ENCODE measurements around the gene MVB12B.

MVB12B gene

GRCh38 chr9:126496781-126497659, 170.4 kb downstream of the MVB12B start:
- DNase-seq: no peak

- no peak for DNase-seq
Observed at GRCh38 chr9:126497660-126498275, 171.1 kb downstream of the MVB12B start.

- no peak for DNase-seq
Observed at GRCh38 chr9:126498331-126498730, 171.7 kb downstream of the MVB12B start.

- DNase-seq: no peak
Observed at GRCh38 chr9:126499005-126499910, 172.6 kb downstream of the MVB12B start.

GRCh38 chr9:126499911-126500599, 173.4 kb downstream of the MVB12B start:
- no peak for DNase-seq

GRCh38 chr9:126500600-126501382, 174.2 kb downstream of the MVB12B start:
- DNase-seq: peak; percentile 33

- DNase-seq: no peak
Observed at GRCh38 chr9:126501383-126502331, 175.0 kb downstream of the MVB12B start.

- DNase-seq: no peak
Observed at GRCh38 chr9:126502417-126503332, 176.0 kb downstream of the MVB12B start.

GRCh38 chr9:126503333-126504085, 176.9 kb downstream of the MVB12B start:
- DNase-seq: no peak

GRCh38 chr9:126504086-126504976, 177.7 kb downstream of the MVB12B start:
- no peak for DNase-seq

- no peak for DNase-seq
Observed at GRCh38 chr9:126504977-126505455, 178.4 kb downstream of the MVB12B start.

GRCh38 chr9:126505697-126506346, 179.2 kb downstream of the MVB12B start:
- no peak for DNase-seq

GRCh38 chr9:126506361-126507317, 180.0 kb downstream of the MVB12B start:
- DNase-seq: no peak

GRCh38 chr9:126507318-126508109, 180.9 kb downstream of the MVB12B start:
- DNase-seq: no peak

GRCh38 chr9:126508171-126508591, 181.6 kb downstream of the MVB12B start:
- no peak for DNase-seq
